IMR-90 (cell line): ENCODE measurements around the gene CACNA2D3. TPM values are rescaled to one million over a fixed set of nuclear protein-coding genes. Genes with fewer than 3 reads are reported as not detected.
A peak's percentile ranks its signal among the peaks of the same experiment; 100 is the strongest.

Experiments used
- ATAC-seq: fragments of 200-7000 bp; cut with Tn5 transposase; 2 replicates; pipeline ENCODE4 v1.9.1; 2020; ENCODE audit warnings: low read depth, mild to moderate bottlenecking, moderate library complexity
- BruUV-seq: library from RNA; stranded (reverse); fragments of 400-500 nt; replicated peaks from 2 replicates; lab custom pipeline; 2021; lab: Mats Ljungman, UMichigan
- CTCF ChIA-PET: fragments of 300-600 bp; formaldehyde crosslinking; extraction: SDS; loops from one replicate; lab custom pipeline; 2021; ENCODE audit warnings: antibody characterized with exemption; lab: Yijun Ruan, JAX
- POLR2A ChIA-PET: fragments of 300-600 bp; sonication (Branson Sonifier 250); formaldehyde crosslinking; loops from one replicate; lab custom pipeline; 2022; ENCODE audit warnings: antibody characterized with exemption; ENCODE audit not compliant: unreplicated experiment; lab: Charles Lee
- DNase-seq: peaks from one replicate; pipeline ENCODE4 v3.0.0; 2013
- H2AFZ ChIP-seq: replicated peaks from 2 replicates; pipeline ENCODE3; 2013; ENCODE audit warnings: low read length, mild to moderate bottlenecking; ENCODE audit not compliant: poor library complexity
- H2AK5ac ChIP-seq: 2 replicates; pipeline ENCODE4 v1.6.1; 2013; ENCODE audit warnings: low read depth, low read length, inconsistent platforms
- H2AK9ac ChIP-seq: replicated peaks from 2 replicates; pipeline ENCODE3; 2013; ENCODE audit warnings: mild to moderate bottlenecking, low read depth, low read length, moderate library complexity; ENCODE audit not compliant: poor library complexity
- H2BK120ac ChIP-seq: 2 replicates; pipeline ENCODE4 v1.6.1; 2013; ENCODE audit warnings: low read depth, low read length, inconsistent platforms
- H2BK15ac ChIP-seq: 3 replicates; pipeline ENCODE4 v1.6.1; 2013; ENCODE audit warnings: low read depth, low read length, inconsistent platforms
- H2BK20ac ChIP-seq: 2 replicates; pipeline ENCODE4 v1.6.1; 2013; ENCODE audit warnings: low read depth, mild to moderate bottlenecking, inconsistent platforms, low read length, moderate library complexity
- H2BK5ac ChIP-seq: 2 replicates; pipeline ENCODE4 v1.6.1; 2013; ENCODE audit warnings: mild to moderate bottlenecking, low read depth, low read length, inconsistent platforms; ENCODE audit not compliant: poor library complexity, severe bottlenecking
- H3K14ac ChIP-seq: replicated peaks from 2 replicates; pipeline ENCODE4 v1.6.1; 2013; ENCODE audit warnings: low read depth, low read length, inconsistent platforms
- H3K18ac ChIP-seq: 2 replicates; pipeline ENCODE4 v1.6.1; 2013; ENCODE audit warnings: low read depth, low read length, control low read depth
- H3K23ac ChIP-seq: 2 replicates; pipeline ENCODE4 v1.6.1; 2013; ENCODE audit warnings: low read depth, low read length, inconsistent platforms
- H3K27ac ChIP-seq: 2 replicates; pipeline ENCODE4 v1.5.1; 2013; ENCODE audit warnings: mild to moderate bottlenecking, control low read depth, low read length; ENCODE audit not compliant: insufficient read depth
- H3K27me3 ChIP-seq: 2 replicates; pipeline ENCODE4 v1.6.1; 2013; ENCODE audit warnings: low read length; ENCODE audit not compliant: control insufficient read depth, insufficient read depth
- H3K36me3 ChIP-seq: 2 replicates; pipeline ENCODE4 v1.6.1; 2013; ENCODE audit warnings: low read length, mixed read lengths; ENCODE audit not compliant: control insufficient read depth, insufficient read depth
- H3K4ac ChIP-seq: 2 replicates; pipeline ENCODE4 v1.6.1; 2013; ENCODE audit warnings: low read depth, low read length, inconsistent platforms
- H3K4me1 ChIP-seq: 2 replicates; pipeline ENCODE4 v1.6.1; 2013; ENCODE audit warnings: low read length, mixed read lengths; ENCODE audit not compliant: control insufficient read depth, insufficient read depth
- H3K4me2 ChIP-seq: 2 replicates; pipeline ENCODE4 v1.6.1; 2013; ENCODE audit warnings: low read depth, mild to moderate bottlenecking, control low read depth, low read length, moderate library complexity
- H3K4me3 ChIP-seq: 2 replicates; pipeline ENCODE4 v1.5.1; 2013; ENCODE audit warnings: low read depth, mild to moderate bottlenecking, control low read depth, low read length, moderate library complexity; ENCODE audit not compliant: insufficient read depth
- H3K56ac ChIP-seq: 2 replicates; pipeline ENCODE4 v1.6.1; 2013; ENCODE audit warnings: low read length, inconsistent platforms; ENCODE audit not compliant: insufficient read depth; ENCODE audit errors: extremely low read depth
- H3K79me1 ChIP-seq, 2 experiments: 2 replicates each; pipeline ENCODE4 v1.6.1; 2013; ENCODE audit warnings: low read length in 2 of 2, inconsistent platforms in 1 of 2, low read depth in 1 of 2
- H3K9ac ChIP-seq: 2 replicates; pipeline ENCODE4 v1.6.1; 2013; ENCODE audit warnings: low read depth, low read length, control low read depth
- H3K9me1 ChIP-seq: 2 replicates; pipeline ENCODE4 v1.6.1; 2013; ENCODE audit warnings: low read length, inconsistent platforms; ENCODE audit not compliant: insufficient read depth
- H3K9me3 ChIP-seq: 2 replicates; pipeline ENCODE4 v1.6.1; 2013; ENCODE audit warnings: low read length; ENCODE audit not compliant: control insufficient read depth, insufficient read depth
- H4K20me1 ChIP-seq: 2 replicates; pipeline ENCODE4 v1.6.1; 2013; ENCODE audit warnings: low read length, inconsistent platforms; ENCODE audit not compliant: insufficient read depth
- H4K5ac ChIP-seq: 2 replicates; pipeline ENCODE4 v1.6.1; 2013; ENCODE audit warnings: mild to moderate bottlenecking, low read depth, low read length, control low read depth
- H4K8ac ChIP-seq, 2 experiments: 2 replicates each; pipeline ENCODE4 v1.6.1; 2013; ENCODE audit warnings: low read depth in 2 of 2, low read length in 2 of 2, control low read depth in 1 of 2, inconsistent platforms in 1 of 2
- H4K91ac ChIP-seq: 2 replicates; pipeline ENCODE4 v1.6.1; 2013; ENCODE audit warnings: low read depth, low read length, inconsistent platforms; ENCODE audit not compliant: insufficient read depth
- BHLHE40 ChIP-seq: fragments of 150-350 bp; IDR thresholded peaks from 2 replicates; pipeline ENCODE4 v1.6.1; 2016; ENCODE audit warnings: mild to moderate bottlenecking, low read depth, low read length
- WGBS, 2 experiments: methylation state at CpG; one replicate each; pipeline versions ENCODE4 v1.1.5 to v1.1.7; 2013; ENCODE audit warnings: missing lambda C conversion rate in 2 of 2; ENCODE audit not compliant: insufficient read length in 1 of 2; ENCODE audit errors: extremely low coverage in 2 of 2; 5-methylcytosine and 5-hydroxymethylcytosine counted together
- dilution Hi-C: fragments of 300-500 bp; cut with HindIII; formaldehyde crosslinking; loops from one replicate; pipeline ENCODE4 v1.14.3; 2018; ENCODE audit warnings: low sequenced_read_pairs; ENCODE audit not compliant: unreplicated experiment
- in situ Hi-C: fragments of 300-500 bp; cut with MboI; formaldehyde crosslinking; loops from 3 replicates; pipeline ENCODE4 v1.14.3; 2019; ENCODE audit warnings: low sequenced_read_pairs, inconsistent platforms, mixed read lengths
- intact Hi-C: fragments of 100-400 bp; cut with micrococcal nuclease; formaldehyde crosslinking; loops from 2 replicates; pipeline ENCODE4 v1.10.0; 2022
- polyA plus RNA-seq, 3 experiments: library from polyadenylated mRNA; depleted of rRNA; stranded (reverse); fragments of >200 nt; gene quantifications; 2 replicates each; pipeline ENCODE4 v1.2.3, GENCODE V29; 2012; ENCODE audit warnings: low replicate concordance in 1 of 3
- total RNA-seq: library from RNA; depleted of rRNA; stranded (reverse); fragments of >200 nt; gene quantifications from 2 replicates; pipeline ENCODE4 v1.2.3, GENCODE V29; 2012
- TF ChIP-seq, protein P1 (sequence below): conservative IDR thresholded peaks from 2 replicates; pipeline ENCODE4 v1.5.1; 2012; ENCODE audit warnings: mild to moderate bottlenecking, low read depth, low read length, improper control_type of control experiment

The CACNA2D3 gene
- total and polyA plus RNA-seq, 2 of the 4 experiments (the other 2 are of a cell fraction) = 0.36 to 0.41 TPM

DNA sequence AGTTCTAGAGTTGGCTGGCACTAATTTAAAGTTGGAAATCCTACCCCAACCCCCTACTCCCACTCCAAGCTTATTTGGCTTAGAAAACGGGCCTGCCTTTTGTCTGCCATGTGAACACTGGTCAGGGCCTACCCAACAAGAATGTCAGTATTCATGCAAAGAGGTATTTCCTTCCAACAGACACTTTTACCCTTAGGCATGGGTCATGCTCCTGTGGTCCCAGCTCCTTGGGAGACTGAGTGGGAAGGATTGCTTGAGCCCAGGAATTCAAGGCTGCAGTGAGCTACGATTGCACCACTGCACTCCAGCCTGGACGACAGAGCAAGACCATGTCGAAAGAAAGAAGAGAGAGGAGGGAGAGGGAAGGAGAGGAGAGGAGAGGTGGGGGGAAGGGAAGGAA, 943.0 kb downstream of the CACNA2D3 start:
- CTCF ChIA-PET = interaction anchor here (1.2 kb wide), 1 partner anchor 82 kb away, joined by 3 read pairs; no protein-coding TSS in a partner anchor
- intact Hi-C loops (no loop called here), dilution Hi-C loops (no loop called here), in situ Hi-C loops (no loop called here)
- Histone ChIP-seq H3K4me1 (peaks cover 14% of the 10 kb centered on the region), H3K9me3 (no peaks in the 10 kb centered on the region), H3K9ac (no peak overlapping the region), H3K4me2 (no peak overlapping the region), H2BK15ac (no peak overlapping the region), H2BK120ac (peak overlapping the region; percentile 12; the same call in 1 of the 2 replicates), H2BK5ac (no peak overlapping the region), H3K23ac (no peak overlapping the region), H3K36me3 (no peaks in the 10 kb centered on the region), H3K79me1 (no peaks in the 10 kb centered on the region), H3K4me3 (no peak overlapping the region), H3K27me3 (no peaks in the 10 kb centered on the region), H4K20me1 (no peaks in the 10 kb centered on the region), H3K14ac (peak overlapping the region; percentile 37; the same call in 1 of the 2 replicates), H2BK20ac (no peak overlapping the region; the same call in 1 of the 2 replicates), H3K18ac (0 out of 2 replicates have a peak overlapping the region, but pooled peaks have one; percentile 3), H2AFZ (no peak overlapping the region), H3K56ac (no peak overlapping the region), H3K4ac (peak overlapping the region; percentile 20; the same call in 1 of the 2 replicates), H3K27ac (no peak overlapping the region), H4K8ac (no peak overlapping the region), H4K5ac (no peak overlapping the region), H4K91ac (no peak overlapping the region), H3K9me1 (peaks cover 4% of the 10 kb centered on the region; the same call in 1 of the 2 replicates), H2AK9ac (no peak overlapping the region), H2AK5ac (no peak overlapping the region)
- TF ChIP-seq BHLHE40 = no peak
- TF ChIP-seq, protein P1, sequence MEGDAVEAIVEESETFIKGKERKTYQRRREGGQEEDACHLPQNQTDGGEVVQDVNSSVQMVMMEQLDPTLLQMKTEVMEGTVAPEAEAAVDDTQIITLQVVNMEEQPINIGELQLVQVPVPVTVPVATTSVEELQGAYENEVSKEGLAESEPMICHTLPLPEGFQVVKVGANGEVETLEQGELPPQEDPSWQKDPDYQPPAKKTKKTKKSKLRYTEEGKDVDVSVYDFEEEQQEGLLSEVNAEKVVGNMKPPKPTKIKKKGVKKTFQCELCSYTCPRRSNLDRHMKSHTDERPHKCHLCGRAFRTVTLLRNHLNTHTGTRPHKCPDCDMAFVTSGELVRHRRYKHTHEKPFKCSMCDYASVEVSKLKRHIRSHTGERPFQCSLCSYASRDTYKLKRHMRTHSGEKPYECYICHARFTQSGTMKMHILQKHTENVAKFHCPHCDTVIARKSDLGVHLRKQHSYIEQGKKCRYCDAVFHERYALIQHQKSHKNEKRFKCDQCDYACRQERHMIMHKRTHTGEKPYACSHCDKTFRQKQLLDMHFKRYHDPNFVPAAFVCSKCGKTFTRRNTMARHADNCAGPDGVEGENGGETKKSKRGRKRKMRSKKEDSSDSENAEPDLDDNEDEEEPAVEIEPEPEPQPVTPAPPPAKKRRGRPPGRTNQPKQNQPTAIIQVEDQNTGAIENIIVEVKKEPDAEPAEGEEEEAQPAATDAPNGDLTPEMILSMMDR = no peak
- WGBS, 2 experiments = 80% methylated on average over 1 of the region's 4 CpGs; no CpG with 5 or more reads in 1 of the 2 experiments
- POLR2A ChIA-PET = no interaction called here
- BruUV-seq = no TSS peak
- no peak for ATAC-seq
- no peak for DNase-seq
